OCI-LY3 (cell line): ENCODE data around the gene AKAP12.

Source experiments
- EZH2phosphoT487 ChIP-seq: fragments of 200-600 bp; shearing (Covaris generic); IDR thresholded peaks from 2 replicates; pipeline ENCODE4 v1.6.1; 2018; ENCODE audit warnings: antibody characterized with exemption, mixed run types, low read depth
- TF ChIP-seq, protein P1 (sequence below): fragments of 200-600, 300-600 bp; sonication (generic); IDR thresholded peaks from 2 replicates; pipeline ENCODE4 v1.5.1; 2014; ENCODE audit warnings: antibody characterized with exemption, low read length, low read depth

DNA sequence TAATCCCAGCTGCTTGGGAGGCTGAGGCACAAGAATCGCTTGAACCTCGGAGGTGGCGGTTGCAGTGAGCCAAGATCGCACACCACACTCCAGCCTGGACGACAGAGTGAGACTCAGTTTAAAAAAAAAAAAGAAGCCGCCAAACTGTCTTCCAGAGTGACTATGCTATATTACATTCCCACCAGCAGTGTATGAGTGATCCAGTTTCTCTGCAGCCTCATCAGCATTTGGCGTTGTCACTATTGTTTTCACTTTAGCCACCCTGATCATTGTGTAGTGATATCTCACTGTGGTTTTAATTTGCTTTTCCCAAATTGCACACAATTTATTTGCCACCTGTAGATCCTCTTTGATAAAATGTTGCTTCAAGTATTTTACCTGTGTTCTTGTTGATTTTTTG is 6.0 kb upstream of the AKAP12 start:
- TF ChIP-seq, protein P1, sequence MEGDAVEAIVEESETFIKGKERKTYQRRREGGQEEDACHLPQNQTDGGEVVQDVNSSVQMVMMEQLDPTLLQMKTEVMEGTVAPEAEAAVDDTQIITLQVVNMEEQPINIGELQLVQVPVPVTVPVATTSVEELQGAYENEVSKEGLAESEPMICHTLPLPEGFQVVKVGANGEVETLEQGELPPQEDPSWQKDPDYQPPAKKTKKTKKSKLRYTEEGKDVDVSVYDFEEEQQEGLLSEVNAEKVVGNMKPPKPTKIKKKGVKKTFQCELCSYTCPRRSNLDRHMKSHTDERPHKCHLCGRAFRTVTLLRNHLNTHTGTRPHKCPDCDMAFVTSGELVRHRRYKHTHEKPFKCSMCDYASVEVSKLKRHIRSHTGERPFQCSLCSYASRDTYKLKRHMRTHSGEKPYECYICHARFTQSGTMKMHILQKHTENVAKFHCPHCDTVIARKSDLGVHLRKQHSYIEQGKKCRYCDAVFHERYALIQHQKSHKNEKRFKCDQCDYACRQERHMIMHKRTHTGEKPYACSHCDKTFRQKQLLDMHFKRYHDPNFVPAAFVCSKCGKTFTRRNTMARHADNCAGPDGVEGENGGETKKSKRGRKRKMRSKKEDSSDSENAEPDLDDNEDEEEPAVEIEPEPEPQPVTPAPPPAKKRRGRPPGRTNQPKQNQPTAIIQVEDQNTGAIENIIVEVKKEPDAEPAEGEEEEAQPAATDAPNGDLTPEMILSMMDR: no peak
- no peak for TF ChIP-seq EZH2phosphoT487
